Dermis microvascular lymphatic vessel endothelial cell (primary cell): ENCODE data around the gene ASIC2. TPM values are rescaled to one million over a fixed set of nuclear protein-coding genes. Genes with fewer than 3 reads are reported as not detected.

Experiments used
- DNase-seq, 2 donors: peaks; one replicate each; pipeline versions ENCODE4 v3.0.0 to v3.0.0-alpha.2; 2010; ENCODE audit warnings: low read depth in 2 of 2
- total RNA-seq: library from RNA; depleted of rRNA; stranded (reverse); fragments of >200 nt; gene quantifications from 2 replicates; pipeline ENCODE4 v1.2.1, GENCODE V29; 2014

Gene ASIC2
- total RNA-seq, 1 donor from 2014 or later: not detected

DNA sequence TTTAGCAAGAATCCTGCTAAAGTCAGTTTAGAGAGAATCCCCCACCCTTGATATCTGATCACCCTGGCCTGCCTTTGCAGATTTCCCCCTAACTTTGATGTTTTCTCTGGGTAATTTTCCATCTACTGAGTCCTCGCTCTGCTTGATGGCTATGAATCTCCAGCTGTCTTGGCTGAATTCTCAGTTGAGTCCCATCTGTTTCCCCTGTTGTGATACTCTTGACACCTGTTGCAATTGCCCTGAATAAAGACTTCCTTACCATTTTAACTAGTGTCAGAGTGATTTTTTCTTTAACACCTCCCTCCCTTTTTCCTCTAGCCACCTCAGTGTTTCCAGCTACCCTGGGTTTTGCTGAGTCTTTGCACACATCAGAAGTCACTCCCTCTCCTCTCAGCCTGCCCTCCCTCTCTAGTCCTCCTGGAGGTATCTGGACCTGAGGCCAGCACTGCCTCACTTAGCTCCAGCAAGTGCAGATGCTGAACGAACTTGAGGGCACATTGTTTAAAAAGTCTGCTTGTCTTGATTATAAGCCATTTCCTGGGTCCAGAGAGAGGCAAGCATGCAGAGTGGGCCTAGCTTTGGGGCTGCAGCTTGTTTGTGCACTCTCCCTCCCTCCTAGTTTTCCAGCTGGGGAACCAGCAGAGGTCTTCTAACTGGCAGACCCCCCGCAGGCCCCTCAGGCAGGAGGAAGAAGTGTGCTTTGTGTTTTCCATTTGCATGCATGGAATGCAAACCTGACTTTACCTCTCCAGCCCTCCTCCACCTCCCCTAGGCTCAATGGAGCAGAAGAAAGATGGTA lies 268.2 kb downstream of the ASIC2 start:
- no peak for DNase-seq

DNA sequence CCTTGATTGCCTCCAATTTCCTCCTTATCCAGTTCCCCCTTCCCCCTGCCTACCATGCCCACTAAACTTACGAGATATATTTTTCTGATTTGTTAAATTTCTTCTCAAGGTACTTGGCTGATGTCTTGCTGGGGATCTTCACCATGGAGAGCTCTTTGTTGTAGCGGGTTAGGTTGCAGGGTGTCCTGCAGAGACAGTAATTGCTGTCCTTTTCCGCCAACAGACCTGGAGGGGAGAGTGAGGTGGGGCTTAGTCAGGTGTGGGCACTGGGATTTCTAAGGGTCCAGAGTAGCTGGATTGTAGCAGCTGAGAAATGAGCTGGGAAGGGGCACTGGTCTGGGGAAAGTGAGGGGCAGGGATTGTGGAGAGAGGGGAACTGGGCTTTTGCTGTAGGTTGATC lies 269.3 kb downstream of the ASIC2 start:
- DNase-seq: no peak

DNA sequence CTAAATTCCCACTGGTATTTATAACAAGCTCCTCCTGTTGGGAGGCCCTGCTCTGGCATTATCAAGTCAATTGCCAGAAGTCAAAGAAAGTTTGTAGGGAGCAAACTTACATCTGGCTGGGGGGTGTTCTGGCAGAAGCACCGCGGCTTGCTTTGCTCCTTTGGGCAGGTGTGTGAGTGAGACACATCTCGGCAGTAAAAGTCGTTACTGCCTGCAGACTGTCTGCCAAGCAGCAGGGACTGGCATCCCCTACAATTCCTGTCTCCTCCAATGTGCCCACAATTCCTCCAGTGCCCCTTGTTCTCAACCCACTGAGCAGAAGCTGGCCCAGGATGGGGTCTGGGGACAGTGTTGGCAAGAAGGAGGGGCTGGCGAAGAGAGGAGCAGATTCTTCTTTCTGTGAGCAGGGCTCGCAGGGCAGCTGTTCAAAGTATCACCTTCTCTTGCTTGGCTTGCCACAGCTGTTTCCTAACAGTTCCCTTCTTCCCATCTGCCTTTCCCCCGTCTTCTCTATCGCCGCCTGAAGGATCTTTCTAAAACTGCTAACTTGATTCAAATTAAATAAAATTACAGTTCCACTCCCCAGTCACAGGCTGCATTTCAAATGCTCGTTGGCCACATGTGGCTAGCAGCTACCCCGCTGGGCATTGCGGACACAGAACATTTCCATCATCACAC lies 271.2 kb downstream of the ASIC2 start:
- DNase-seq: no peak

DNA sequence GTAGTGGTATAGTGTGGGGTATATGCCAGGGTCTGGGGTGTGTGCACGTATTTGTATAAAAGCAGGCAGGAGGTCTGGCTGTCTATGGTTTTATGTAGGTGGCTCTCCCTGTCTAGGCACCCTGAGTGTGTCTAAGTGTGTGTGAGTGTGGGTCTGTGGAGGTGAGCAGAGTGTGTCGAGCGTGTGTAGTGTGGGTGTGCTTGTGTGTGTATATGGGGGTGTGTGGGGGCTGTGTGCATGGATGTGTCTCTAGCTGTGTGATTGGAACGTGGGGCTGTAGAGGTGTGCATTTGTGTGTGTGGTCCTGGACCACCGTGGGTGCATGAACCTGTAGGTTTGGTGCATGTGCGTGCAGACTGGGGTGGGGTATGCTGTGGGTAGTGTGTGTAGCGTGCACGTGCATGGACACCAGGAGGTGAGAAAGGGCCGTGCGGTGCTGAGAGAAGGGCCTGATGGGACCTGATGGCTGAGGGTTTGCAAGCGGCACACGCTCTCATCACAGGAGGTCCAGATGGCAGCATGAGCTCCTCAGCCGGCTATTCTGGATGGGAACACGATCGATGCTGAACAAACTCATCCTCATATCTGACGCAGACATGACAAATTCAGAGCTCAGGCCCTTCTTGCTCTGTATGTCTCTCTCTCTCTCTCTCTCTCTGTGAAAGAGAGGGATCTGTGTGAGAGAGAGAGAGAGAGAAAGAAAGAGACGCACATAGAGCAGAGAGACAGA lies 273.8 kb downstream of the ASIC2 start:
- DNase-seq: no peak

DNA sequence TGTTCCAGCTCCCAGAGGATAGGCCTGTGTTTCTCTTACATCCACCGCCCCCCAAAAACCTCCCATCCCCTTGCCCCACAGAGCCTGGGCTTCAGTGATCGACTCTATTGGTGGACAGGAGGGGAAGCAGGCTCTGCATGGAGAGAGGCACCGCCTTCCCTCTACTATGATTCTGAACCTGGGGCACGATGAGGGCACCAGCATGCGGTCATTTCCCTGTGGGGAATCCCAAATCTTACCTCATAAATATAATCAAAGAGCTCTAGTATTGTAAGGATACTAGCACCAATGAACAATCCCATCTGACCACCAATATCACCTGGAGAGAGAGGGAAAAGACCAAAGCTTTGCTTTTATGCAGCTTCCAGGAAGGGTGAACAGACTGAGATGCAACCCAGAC lies 275.7 kb downstream of the ASIC2 start:
- DNase-seq: no peak

DNA sequence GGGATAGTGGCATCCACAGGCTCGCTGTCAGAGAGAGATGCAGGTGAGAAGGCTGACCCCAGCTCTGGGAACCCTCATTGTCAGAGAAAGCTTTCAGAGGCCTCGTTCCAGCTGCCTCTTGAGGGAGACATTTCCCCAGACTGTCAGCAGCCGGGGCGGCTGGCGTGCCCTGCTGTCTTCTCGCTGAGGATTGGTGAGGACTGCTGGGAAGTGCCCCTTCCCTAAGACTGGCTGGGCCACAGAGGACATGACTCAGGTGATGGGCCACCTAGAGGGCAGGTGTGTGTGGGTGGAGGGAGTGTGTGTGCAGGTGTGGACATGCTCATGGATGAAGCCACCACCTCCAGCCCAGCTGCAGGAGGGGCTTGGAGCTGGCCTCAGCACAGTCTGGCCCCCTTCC lies 276.2 kb downstream of the ASIC2 start:
- DNase-seq: no peak

DNA sequence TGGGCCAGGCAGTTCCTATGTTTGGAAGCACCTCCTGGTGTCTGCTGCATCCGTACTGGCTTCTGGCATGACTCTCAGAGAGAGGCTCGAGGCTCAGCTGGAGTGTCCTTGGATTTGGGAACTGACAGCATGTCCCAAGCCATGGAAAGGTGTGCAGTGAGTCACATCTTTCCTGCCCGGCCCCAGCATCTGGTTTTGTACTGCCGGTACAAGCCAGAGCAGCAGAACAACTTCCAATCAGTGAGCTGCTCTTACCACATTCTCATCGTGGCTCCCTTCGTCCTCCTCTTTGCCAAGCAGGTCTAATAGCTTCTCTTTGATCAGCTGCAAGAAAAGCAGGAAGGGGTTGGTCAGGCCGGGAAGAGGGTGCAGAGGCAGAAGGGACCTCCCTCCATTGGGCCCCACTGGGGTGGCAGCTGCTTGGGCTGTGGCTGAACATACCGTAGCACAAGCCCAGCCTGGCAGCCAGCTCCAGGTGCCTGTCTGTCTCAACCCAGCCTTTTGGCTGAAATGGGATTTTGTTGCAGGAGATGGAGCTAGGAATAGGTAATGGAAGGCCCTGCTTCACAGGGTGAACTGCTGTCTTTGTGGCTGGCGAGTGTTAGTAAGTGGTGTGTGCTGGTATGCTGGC lies 277.3 kb downstream of the ASIC2 start:
- DNase-seq: no peak

DNA sequence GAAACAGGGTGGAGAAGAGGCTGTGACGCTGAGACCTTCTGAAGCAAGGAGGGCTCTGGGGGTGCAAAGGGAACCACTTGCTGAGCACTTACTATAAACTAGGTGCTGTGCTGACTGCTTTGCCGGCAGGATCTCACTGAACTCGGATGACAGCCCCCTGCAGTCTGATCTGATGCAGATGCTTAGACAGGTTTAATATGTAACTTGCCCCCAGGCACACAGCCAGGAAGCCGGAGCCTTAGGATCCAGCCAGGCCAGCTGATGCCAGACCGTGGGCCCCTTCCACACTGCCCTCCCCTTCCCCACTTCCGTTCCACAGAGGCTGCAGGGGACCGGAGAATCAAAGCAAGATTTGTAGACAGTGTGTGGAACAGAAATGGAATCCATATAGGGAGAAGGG lies 278.3 kb downstream of the ASIC2 start:
- DNase-seq: no peak

DNA sequence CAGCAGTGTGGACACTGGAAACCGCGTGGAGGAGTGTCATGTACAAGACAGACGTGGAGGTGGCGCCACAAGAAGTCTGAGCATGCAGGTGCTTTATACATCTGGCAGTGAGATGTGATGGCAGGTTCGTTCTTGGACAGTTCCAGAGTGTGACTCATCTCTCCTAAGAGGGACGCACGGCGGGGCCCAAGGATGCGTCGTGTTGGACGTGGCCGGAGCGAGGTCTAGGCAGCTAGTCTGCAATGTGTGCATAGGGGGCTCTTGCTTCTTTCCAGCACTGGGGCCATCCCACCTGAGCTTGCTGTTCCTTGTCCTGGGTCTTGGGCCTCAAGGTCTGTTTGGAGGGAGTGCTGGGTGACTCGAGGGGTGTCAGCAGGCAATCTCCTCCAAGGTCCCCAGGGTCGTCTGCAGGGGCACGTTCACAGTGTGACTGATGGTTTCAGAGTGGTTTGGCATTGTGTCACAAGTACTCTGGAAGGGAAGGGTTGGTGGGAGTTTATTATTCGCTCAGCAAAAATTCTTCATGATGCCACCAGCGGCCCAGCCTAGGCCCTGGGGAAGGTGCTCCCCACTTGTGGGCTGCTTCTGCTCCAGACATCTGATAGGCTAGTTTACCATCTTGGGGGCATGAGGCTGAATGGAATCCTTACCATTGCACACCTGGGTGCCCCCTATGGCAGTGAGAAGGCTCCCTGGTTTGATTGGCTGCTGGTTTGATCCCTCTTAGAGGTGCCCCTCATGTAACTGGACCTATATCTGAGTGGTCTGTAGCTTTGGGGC lies 279.3 kb downstream of the ASIC2 start:
- no peak for DNase-seq

DNA sequence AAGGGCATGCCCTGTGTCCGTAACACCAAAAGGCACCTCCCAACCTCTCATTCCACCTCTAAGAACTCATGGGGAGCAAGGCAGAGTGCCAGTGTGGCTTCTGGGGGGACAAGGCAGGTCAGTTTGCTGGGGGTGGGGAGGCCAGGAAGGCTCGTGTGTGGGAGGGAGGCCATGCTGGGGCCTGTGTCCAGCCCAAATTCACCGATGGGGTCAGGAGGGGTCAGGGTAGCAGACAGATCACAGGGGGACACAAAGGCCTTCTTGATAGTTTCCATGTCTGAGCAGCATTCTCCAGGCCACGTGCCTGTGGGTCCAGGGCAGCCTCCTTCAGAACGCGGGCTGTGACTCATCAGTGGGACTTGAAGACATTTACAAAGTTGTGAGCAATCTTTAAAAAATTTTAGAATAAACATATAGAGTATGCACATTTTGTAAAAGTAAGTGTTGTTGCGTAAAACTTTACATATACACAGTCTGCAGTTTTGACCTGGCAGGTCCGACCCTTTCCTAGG lies 280.5 kb downstream of the ASIC2 start:
- DNase-seq: no peak

DNA sequence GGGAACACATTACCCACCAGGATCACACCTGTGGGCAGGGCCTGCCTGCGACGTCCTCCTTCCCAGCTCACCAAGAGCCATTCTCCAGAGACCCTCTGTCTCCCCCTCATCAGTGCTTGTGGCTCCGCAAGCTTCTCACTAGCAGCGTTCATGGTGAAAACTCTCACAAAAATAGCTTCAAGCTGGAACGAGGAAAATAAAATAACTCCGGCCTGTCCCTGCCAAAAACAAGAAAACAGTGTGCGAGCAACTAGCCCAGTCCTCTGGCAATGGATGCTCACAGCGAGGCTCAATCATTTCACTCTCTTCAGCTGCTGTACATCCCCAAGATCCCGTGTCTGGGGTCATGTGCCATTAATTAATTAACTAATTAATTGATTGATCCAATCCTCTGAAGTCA lies 283.5 kb downstream of the ASIC2 start:
- no peak for DNase-seq

DNA sequence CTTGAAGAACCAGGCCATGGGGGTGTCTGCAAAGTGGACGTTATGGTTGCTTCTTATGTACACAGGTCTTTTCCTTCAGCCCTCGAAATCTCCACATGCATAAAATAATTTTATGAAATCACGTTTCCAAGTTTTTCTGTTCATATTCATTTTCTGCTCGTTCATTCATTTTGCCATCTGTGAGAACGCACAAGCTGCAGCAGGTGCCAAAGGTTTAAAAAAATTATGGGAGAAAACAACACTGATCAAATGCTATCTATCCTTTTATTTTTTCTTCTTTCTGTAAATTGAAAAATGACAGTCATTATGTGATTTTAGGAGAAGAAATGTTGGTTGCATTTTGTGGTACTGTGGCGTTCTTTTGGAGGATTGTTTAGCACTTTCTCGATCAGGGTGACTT lies 285.9 kb downstream of the ASIC2 start:
- no peak for DNase-seq

DNA sequence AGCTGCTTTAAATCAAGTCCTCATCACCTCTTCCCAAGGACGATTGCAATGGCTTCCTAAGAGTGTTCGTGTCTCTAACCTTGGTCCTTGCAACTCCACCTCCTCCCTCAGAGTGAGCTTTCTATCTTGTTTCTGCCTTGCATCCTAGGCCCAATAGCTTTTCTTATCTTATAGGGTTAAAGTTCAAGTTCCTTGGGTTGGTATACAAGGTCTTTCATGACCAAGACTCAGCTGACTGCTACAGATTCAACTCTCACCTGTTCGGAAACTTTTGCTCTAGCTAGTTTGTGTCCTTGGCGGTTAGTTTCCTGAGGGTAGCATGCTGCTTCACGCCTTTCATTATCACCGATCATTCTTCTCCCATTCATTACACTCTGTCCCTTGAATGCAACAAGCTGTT lies 290.8 kb downstream of the ASIC2 start:
- DNase-seq: no peak

DNA sequence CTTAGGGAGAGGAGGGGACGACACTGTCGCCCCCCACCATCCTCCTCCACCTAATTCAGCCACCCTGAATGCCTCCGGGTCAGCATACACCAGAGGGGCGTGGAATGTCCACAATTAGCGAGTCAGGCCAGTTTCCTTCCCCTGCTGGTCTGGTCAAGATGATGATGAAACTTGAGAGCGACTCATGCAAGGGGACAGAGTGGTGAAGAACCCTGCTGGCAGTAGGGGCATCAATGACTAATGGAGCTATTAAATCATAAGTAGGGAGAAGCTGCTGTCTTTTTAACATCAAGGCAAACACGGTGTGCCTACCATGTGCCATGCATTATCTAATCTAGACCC lies 294.2 kb downstream of the ASIC2 start:
- DNase-seq: no peak

DNA sequence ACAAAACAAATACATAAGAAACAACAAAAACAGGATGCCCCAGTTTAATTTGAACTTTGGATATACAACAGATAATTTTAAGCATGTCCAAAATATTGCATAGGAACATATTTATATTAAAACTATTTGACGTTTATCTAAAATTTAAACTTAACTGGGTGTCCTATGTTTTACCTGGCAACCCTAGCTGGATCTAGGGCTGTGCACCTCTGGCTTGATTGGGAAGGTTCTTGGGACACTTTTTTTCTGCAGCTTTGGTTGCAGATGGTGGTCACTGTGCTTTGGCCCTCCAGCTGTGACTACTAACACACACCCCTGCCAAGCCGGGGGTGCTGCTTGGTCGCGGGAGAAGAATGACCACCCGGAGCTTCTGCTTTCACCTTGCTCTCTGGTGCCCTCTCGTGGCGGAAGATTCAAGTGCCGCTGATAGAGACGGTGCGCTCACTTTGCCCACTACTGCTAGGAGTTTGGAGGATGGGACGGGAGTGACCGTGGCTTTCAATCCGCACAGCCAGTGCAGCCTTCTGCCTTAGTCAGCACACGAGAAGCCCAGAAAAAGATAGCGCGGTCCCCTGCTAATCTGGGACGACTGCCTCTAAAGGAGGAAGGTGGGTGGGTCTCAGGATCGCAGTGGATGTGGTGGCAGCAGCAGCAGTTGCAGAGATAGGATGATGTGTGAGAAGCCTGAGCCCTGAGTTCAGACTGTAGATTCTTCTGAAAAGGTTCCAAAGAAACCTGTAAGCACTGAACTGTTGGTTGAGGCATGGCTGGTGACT lies 294.8 kb downstream of the ASIC2 start:
- DNase-seq: peak; percentile 30 to 64

DNA sequence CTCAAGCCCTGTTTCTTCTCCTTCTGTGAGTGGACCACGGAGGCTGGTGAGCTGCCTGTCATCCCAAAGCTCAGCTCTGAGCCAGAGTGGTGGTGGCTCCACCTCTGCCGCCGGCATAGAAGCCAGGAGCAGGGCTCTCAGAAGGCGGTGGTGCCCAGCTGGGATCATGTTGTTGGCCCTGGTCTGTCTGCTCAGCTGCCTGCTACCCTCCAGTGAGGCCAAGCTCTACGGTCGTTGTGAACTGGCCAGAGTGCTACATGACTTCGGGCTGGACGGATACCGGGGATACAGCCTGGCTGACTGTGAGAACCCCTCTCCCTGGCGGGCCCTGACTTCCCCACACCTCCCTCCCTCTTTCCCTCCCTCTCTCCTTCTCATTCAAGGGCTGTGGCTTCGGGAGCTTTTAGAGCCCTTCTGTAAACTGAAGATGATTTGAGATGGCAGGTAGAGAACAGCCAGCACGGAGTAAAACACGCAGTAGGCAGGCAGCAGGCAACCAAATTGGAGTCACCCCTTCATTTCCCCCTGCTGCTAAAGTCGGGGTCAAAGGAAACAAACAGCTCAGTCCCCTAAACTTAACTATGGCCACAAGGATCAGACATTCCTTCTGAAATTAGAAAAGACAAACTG lies 297.6 kb downstream of the ASIC2 start:
- no peak for DNase-seq

DNA sequence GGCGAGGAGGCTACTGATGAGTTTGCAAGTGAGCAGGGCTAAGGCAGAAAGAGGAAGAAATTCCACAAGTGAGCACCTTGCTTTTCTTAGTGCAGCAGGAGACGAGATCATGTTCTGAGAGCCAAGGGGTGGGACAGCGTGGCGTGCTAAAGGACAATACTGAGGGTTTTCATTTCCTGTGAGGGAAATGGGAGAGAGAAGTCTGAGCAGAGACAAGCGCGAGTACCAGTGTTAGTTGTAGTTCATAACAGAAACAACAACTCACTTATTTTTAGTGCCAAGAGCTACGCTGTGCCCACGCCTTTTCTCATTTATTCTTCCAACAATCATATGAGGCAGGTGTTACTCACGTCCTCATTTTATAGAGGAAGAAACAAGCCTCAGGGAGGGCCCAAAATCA lies 299.1 kb downstream of the ASIC2 start:
- no peak for DNase-seq

DNA sequence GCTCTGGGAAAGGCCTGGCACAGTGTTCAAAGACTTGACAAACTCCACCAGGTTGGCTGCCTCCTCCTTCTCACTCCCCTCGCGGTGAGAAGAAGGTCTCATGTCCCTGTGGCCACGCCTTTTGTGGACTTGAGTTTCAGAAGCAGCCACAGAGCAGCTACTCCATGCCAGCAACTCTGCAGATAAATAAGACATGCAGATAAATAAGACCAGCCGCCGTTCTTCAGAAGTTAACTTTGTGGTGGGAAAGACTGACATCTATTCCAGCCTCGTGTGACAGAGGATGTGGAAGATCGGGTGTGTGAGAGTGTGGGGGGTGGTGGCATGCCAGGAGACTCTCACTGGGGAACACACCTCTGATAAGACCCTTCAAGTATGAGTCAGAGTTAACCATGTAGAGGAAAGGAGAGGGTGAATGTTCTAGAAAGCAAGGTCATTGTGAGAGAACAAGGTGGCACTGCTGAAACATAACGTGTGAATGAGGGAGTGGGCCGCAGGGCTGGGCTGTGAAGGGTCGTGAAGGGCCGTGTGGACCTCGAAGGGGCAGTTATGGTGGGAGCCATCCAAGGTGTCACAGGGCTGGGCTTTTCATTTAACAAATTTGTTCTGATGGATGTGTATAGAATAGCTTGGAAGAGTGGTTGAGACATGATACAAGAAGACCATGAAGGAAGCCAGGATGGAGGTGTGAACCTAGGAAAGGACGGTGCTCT lies 300.6 kb downstream of the ASIC2 start:
- no peak for DNase-seq

DNA sequence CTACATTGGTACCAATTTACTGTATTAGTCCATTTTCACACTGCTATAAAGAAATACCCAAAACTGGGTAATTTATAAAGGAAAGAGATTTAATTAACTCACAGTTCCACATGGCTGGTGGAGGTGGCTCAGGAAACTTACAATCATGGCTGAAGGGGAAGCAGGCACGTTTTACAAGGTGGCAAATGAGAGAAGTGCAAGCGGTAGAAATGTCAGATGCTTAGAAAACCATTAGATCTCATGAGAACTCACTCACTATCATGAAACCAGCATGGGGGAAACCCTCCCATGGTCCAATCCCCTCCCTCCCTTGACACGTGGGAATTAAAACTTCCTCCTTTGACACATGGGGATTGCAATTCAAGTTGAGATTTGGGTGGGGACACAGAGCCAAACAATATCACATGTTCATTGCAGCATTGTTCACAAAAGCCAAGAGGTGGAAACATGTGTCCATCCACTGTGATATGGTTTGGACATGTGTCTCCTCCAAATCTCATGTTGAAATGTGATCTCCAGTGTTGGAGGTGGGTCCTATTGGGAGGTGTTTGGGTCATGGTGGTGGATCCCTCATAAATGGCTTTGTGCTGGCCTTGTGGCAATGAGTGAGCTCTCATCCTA lies 304.5 kb downstream of the ASIC2 start:
- no peak for DNase-seq
